HepG2 (cell line): ENCODE results near the gene CENPB. TPM values are rescaled to one million over a fixed set of nuclear protein-coding genes. Genes with fewer than 3 reads are reported as not detected.

Experiments used
- BRD4 ChIP-seq: sonication (generic); formaldehyde crosslinking; IDR thresholded peaks from 2 replicates; pipeline ENCODE4 v1.4.0; 2020; ENCODE audit warnings: missing genetic modification reagents
- GFI1 ChIP-seq: sonication (generic); formaldehyde crosslinking; IDR thresholded peaks from 2 replicates; pipeline ENCODE4 v1.5.0; 2020; ENCODE audit warnings: missing genetic modification reagents, mild to moderate bottlenecking, borderline replicate concordance
- KAT8 ChIP-seq: IDR thresholded peaks from 2 replicates; pipeline ENCODE4 v1.6.1; 2016; ENCODE audit warnings: missing genetic modification reagents, missing compliant biosample characterization
- MAFK ChIP-seq, 2 experiments: IDR thresholded peaks in 1 of 2; conservative IDR thresholded peaks in 1 of 2; 2 replicates each; pipeline ENCODE4 v1.6.1; 2011; ENCODE audit warnings: improper control_type of control experiment in 2 of 2, low read length in 2 of 2
- MXI1 ChIP-seq: IDR thresholded peaks from 3 replicates; pipeline ENCODE4 v1.6.1; 2012; ENCODE audit warnings: low read depth, low read length, inconsistent platforms, borderline replicate concordance
- NFE2 ChIP-seq: sonication (generic); formaldehyde crosslinking; IDR thresholded peaks from 2 replicates; pipeline ENCODE4 v1.4.0; 2020; ENCODE audit warnings: missing genetic modification reagents
- NFYB ChIP-seq: sonication (generic); formaldehyde crosslinking; IDR thresholded peaks from 2 replicates; pipeline ENCODE4 v1.4.0; 2020; ENCODE audit warnings: missing genetic modification reagents
- NR2C2 ChIP-seq: sonication (generic); formaldehyde crosslinking; IDR thresholded peaks from 2 replicates; pipeline ENCODE4 v1.4.0; 2020; ENCODE audit warnings: missing genetic modification reagents, mild to moderate bottlenecking, moderate library complexity, borderline replicate concordance
- PAWR ChIP-seq: sonication (generic); formaldehyde crosslinking; IDR thresholded peaks from 2 replicates; pipeline ENCODE4 v1.4.0; 2020; ENCODE audit warnings: missing genetic modification reagents, mild to moderate bottlenecking, borderline replicate concordance
- SRSF1 ChIP-seq: fragments of 200-400 bp; formaldehyde crosslinking; optimal IDR thresholded peaks from 2 replicates; pipeline ENCODE3; 2017; ENCODE audit warnings: mild to moderate bottlenecking, low read depth, low read length, moderate library complexity
- TBX3 ChIP-seq: fragments of 450-650 bp; IDR thresholded peaks from 2 replicates; pipeline ENCODE4 v1.6.1; 2017; ENCODE audit warnings: antibody characterized with exemption, mild to moderate bottlenecking, inconsistent platforms, borderline replicate concordance
- ZNF138 ChIP-seq: sonication (generic); formaldehyde crosslinking; IDR thresholded peaks from 2 replicates; pipeline ENCODE4 v1.5.0; 2020; ENCODE audit warnings: mild to moderate bottlenecking, low read depth, missing genetic modification reagents
- ZNF20 ChIP-seq: sonication (generic); formaldehyde crosslinking; IDR thresholded peaks from 2 replicates; pipeline ENCODE4 v1.4.0; 2020; ENCODE audit warnings: mild to moderate bottlenecking, moderate library complexity, missing genetic modification reagents
- ZNF280B ChIP-seq: sonication (generic); formaldehyde crosslinking; IDR thresholded peaks from 2 replicates; pipeline ENCODE4 v1.5.0; 2020; ENCODE audit warnings: missing genetic modification reagents, mild to moderate bottlenecking, borderline replicate concordance
- ZNF317 ChIP-seq: sonication (generic); formaldehyde crosslinking; IDR thresholded peaks from 2 replicates; pipeline ENCODE4 v1.5.0; 2020; ENCODE audit warnings: mild to moderate bottlenecking, missing genetic modification reagents
- ZNF567 ChIP-seq: sonication (generic); formaldehyde crosslinking; IDR thresholded peaks from 2 replicates; pipeline ENCODE4 v1.8.1; 2023; ENCODE audit warnings: mild to moderate bottlenecking, missing genetic modification reagents, borderline replicate concordance
- ZZZ3 ChIP-seq: sonication (generic); formaldehyde crosslinking; IDR thresholded peaks from 2 replicates; pipeline ENCODE4 v1.4.0; 2020; ENCODE audit warnings: missing genetic modification reagents, mild to moderate bottlenecking, borderline replicate concordance
- polyA plus RNA-seq, 8 experiments: library from polyadenylated mRNA; depleted of rRNA in 3 of 8; stranded (reverse) in 7 of 8; unstranded in 1 of 8; fragments of >200 nt; fragmentation: Illumina TruSeq in 4 of 8; extraction: Trizol in 4 of 8; gene quantifications; 2 replicates each; pipeline versions ENCODE4 v1.2.1 to v1.2.3, GENCODE V29; 2011 to 2016; ENCODE audit warnings: low read depth in 4 of 8, missing spikeins in 1 of 8, mixed read lengths in 1 of 8; ENCODE audit not compliant: insufficient read depth in 1 of 8
- total RNA-seq, 5 experiments: library from RNA; depleted of rRNA; stranded (reverse); fragments of >200 nt; fragmentation: Illumina TruSeq; extraction: Trizol; gene quantifications; 2 replicates each; pipeline ENCODE4 v1.2.3, GENCODE V29; 2016; ENCODE audit warnings: low read depth in 1 of 5
- TF ChIP-seq, protein P1 (sequence below): IDR thresholded peaks from 2 replicates; pipeline ENCODE4 v1.6.1; 2016; ENCODE audit warnings: mild to moderate bottlenecking, missing biosample characterization, missing genetic modification reagents
- TF ChIP-seq, protein P2 (sequence below): sonication (generic); formaldehyde crosslinking; IDR thresholded peaks from 2 replicates; pipeline ENCODE4 v1.8.1; 2023; ENCODE audit warnings: mild to moderate bottlenecking, missing genetic modification reagents
- TF ChIP-seq, protein P3 (sequence below): fragments of 450-650 bp; IDR thresholded peaks from 2 replicates; pipeline ENCODE4 v1.6.1; 2017
- TF ChIP-seq, protein P4 (sequence below): sonication (generic); formaldehyde crosslinking; IDR thresholded peaks from 2 replicates; pipeline ENCODE4 v1.9.0; 2022; ENCODE audit warnings: low read depth, missing genetic modification reagents

Gene CENPB
- total and polyA plus RNA-seq, 2 of the 13 experiments (the other 11 are each of a cell fraction or from before 2014, with no cell fraction given) = 10.4 to 54.5 TPM

GRCh38 chr20:3777716-3778629 lies 8.6 kb downstream of the CENPB start (continued):
- TF ChIP-seq, protein P1, sequence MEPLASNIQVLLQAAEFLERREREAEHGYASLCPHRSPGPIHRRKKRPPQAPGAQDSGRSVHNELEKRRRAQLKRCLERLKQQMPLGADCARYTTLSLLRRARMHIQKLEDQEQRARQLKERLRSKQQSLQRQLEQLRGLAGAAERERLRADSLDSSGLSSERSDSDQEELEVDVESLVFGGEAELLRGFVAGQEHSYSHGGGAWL = no peak
- TF ChIP-seq KAT8 = no peak
- TF ChIP-seq MXI1 = peak; percentile 25; the same call in 1 of the 3 replicates
- TF ChIP-seq, protein P2, sequence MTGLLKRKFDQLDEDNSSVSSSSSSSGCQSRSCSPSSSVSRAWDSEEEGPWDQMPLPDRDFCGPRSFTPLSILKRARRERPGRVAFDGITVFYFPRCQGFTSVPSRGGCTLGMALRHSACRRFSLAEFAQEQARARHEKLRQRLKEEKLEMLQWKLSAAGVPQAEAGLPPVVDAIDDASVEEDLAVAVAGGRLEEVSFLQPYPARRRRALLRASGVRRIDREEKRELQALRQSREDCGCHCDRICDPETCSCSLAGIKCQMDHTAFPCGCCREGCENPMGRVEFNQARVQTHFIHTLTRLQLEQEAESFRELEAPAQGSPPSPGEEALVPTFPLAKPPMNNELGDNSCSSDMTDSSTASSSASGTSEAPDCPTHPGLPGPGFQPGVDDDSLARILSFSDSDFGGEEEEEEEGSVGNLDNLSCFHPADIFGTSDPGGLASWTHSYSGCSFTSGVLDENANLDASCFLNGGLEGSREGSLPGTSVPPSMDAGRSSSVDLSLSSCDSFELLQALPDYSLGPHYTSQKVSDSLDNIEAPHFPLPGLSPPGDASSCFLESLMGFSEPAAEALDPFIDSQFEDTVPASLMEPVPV (CRISPR knock-in tag) = no peak
- TF ChIP-seq MAFK (conservative IDR thresholded peaks at IDR 0.05 in 1 of 2, IDR thresholded peaks at IDR 0.05 in 1 of 2; ENCODE audit: low read length in 2 of 2) = no peak
- TF ChIP-seq BRD4 = no peak
- no peak for TF ChIP-seq ZNF20 (CRISPR knock-in tag)
- no peak for TF ChIP-seq TBX3
- TF ChIP-seq ZNF138 = 0 out of 2 replicates have a peak, but pooled peaks have one; percentile 23
- TF ChIP-seq NFE2 (CRISPR knock-in tag) = no peak; the same call in 1 of the 2 replicates
- TF ChIP-seq GFI1 = no peak
- no peak for TF ChIP-seq NFYB
- TF ChIP-seq ZNF317 (CRISPR knock-in tag) = 0 out of 2 replicates have a peak, but pooled peaks have one; percentile 2
- TF ChIP-seq, protein P3, sequence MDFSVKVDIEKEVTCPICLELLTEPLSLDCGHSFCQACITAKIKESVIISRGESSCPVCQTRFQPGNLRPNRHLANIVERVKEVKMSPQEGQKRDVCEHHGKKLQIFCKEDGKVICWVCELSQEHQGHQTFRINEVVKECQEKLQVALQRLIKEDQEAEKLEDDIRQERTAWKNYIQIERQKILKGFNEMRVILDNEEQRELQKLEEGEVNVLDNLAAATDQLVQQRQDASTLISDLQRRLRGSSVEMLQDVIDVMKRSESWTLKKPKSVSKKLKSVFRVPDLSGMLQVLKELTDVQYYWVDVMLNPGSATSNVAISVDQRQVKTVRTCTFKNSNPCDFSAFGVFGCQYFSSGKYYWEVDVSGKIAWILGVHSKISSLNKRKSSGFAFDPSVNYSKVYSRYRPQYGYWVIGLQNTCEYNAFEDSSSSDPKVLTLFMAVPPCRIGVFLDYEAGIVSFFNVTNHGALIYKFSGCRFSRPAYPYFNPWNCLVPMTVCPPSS = no peak
- TF ChIP-seq ZNF567 (CRISPR knock-in tag) = no peak; the same call in 1 of the 2 replicates
- TF ChIP-seq SRSF1 = peak; percentile 68
- TF ChIP-seq ZZZ3 (CRISPR knock-in tag) = no peak
- no peak for TF ChIP-seq NR2C2 (CRISPR knock-in tag)
- no peak; the same call in 1 of the 2 replicates for TF ChIP-seq PAWR (CRISPR knock-in tag)
- TF ChIP-seq, protein P4, sequence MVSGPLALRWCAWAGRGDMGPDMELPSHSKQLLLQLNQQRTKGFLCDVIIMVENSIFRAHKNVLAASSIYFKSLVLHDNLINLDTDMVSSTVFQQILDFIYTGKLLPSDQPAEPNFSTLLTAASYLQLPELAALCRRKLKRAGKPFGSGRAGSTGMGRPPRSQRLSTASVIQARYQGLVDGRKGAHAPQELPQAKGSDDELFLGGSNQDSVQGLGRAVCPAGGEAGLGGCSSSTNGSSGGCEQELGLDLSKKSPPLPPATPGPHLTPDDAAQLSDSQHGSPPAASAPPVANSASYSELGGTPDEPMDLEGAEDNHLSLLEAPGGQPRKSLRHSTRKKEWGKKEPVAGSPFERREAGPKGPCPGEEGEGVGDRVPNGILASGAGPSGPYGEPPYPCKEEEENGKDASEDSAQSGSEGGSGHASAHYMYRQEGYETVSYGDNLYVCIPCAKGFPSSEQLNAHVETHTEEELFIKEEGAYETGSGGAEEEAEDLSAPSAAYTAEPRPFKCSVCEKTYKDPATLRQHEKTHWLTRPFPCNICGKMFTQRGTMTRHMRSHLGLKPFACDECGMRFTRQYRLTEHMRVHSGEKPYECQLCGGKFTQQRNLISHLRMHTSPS (CRISPR knock-in tag) = no peak
- TF ChIP-seq ZNF280B = no peak
